Measurements from ENCODE around the gene PDCD1. TPM values are rescaled to one million over a fixed set of nuclear protein-coding genes. Genes with fewer than 3 reads are reported as not detected.

The PDCD1 gene
- total RNA-seq, 5 donors from 2014 or later (not counting 1 experiment from before 2014, with no cell fraction given) = 1.3 to 6.8 (median 5.2) TPM

- WGBS (ENCODE audit: insufficient coverage) = 91% methylated on average over 4 of the region's 11 CpGs
- DNase-seq = no peak
- Mint-ChIP-seq H3K9me3 (no peaks in the 10 kb centered on the region), H3K36me3 (no peaks in the 10 kb centered on the region), H3K4me3 (peak overlapping the region in 2 of 3 donors; percentile 67 to 75), H3K27ac (peak overlapping the region in 1 of 2 donors; percentile 83), H3K27me3 (peaks cover 0 to 2% of the 10 kb centered on the region in 2 donors), H3K4me1 (peaks cover 35 to 45% (median 38%) of the 10 kb centered on the region in 3 donors)
- POLR2A ChIA-PET = no interaction called here
- Histone ChIP-seq H3K27me3 (replicated peaks in 1 of 2; ENCODE audit: control insufficient read depth in 2 of 2, extremely low read depth in 1 of 2, insufficient read depth in 2 of 2, low read length in 1 of 2) (peaks cover 0 to 3% of the 10 kb centered on the region in 2 experiments), H3K9me3 (no peaks in the 10 kb centered on the region), H3K36me3 (ENCODE audit: control insufficient read depth in 2 of 2, extremely low read depth in 1 of 2, insufficient read depth in 1 of 2, low read length in 1 of 2) (no peaks in the 10 kb centered on the region), H3K4me3 (ENCODE audit: control insufficient read depth in 1 of 2, extremely low read depth in 1 of 2, low read length in 1 of 2) (no peak overlapping the region), H3K27ac (ENCODE audit: low read length) (no peak overlapping the region), H3K4me1 (ENCODE audit: control insufficient read depth in 1 of 2, extremely low read depth in 1 of 2, insufficient read depth in 2 of 2, low read length in 2 of 2) (peaks cover 11 to 34% of the 10 kb centered on the region in 2 experiments)
- CTCF ChIA-PET = no interaction called here
- ATAC-seq (replicated peaks in 1 of 4) = no peak
These were observed 16.7 kb downstream of the PDCD1 start for GRCh38 chr2:241842067-241842415.

DNA sequence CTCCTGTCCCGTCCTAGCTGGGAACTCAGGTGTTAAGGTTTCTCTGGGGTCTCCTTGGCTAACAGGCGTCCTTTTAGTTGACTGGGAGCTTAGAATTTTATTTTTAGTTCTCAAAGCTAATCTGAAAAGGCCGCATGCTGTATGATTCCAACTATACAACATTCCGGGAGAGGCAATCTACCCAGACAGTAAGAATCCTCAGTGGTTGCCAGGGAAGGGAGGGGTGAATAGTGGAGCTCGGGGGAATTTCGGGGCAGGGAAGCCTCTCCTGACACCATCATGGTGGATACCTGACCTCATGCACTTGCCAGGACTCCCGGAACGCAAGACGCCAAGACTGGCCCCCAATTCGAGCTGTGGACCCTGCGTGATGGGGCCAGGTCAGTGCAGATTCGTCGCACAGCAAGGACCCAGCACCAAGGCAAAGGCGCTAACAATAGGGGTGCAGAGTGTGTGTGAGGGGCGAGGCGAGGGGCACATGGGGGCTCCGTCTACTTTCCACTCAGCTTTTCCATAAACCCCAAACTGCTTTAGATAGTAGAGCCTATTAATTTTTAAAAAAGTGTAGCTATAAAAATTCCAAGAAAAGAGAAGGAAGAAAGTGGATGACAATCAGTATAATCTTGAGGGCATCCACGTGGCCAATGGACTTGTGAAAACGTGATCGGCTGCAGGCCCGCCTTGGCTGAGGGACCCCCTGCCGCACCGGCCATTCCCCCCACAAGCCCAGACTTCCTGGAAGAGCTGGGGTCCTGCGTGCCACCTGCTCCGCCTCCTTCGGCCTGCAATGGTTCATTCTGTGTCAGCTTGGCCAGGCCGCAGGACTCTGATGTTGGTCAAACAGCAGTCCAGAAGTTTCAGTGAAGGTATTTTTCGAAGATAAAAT lies 17.3 kb downstream of the PDCD1 start:
- ATAC-seq (replicated peaks in 1 of 4) = no peak
- Mint-ChIP-seq H3K27ac (peak overlapping the region in 1 of 2 donors; percentile 23), H3K4me1 (peaks cover 33 to 47% (median 35%) of the 10 kb centered on the region in 3 donors), H3K27me3 (no peaks in the 10 kb centered on the region), H3K4me3 (peak overlapping the region in 1 of 3 donors; percentile 75), H3K36me3 (no peaks in the 10 kb centered on the region), H3K9me3 (no peaks in the 10 kb centered on the region)
- no peak for DNase-seq
- H3K9me3 ChIP-seq = no peaks in the 10 kb centered on the region
- peaks cover 0 to 3% of the 10 kb centered on the region in 2 experiments for H3K27me3 ChIP-seq (replicated peaks in 1 of 2; ENCODE audit: control insufficient read depth in 2 of 2, extremely low read depth in 1 of 2, insufficient read depth in 2 of 2, low read length in 1 of 2)
- ChIA-PET POLR2A (no interaction called here), CTCF (interaction anchor here in 1 of 2 donors (0.6 to 0.7 kb wide), 3 partner anchors 61 to 982 kb away, joined by 3 to 4 read pairs (median 4); no protein-coding TSS in a partner anchor)
- no peaks in the 10 kb centered on the region for H3K36me3 ChIP-seq (ENCODE audit: control insufficient read depth in 2 of 2, extremely low read depth in 1 of 2, insufficient read depth in 1 of 2, low read length in 1 of 2)
- H3K4me3 ChIP-seq (ENCODE audit: control insufficient read depth in 1 of 2, extremely low read depth in 1 of 2, low read length in 1 of 2) = no peak overlapping the region
- WGBS (ENCODE audit: insufficient coverage) = 89% methylated on average over 16 of the region's 28 CpGs
- H3K4me1 ChIP-seq (ENCODE audit: control insufficient read depth in 1 of 2, extremely low read depth in 1 of 2, insufficient read depth in 2 of 2, low read length in 2 of 2) = peaks cover 11 to 33% of the 10 kb centered on the region in 2 experiments
- H3K27ac ChIP-seq (ENCODE audit: low read length) = no peak overlapping the region

GRCh38 chr2:241837197-241837965 lies 21.3 kb downstream of the PDCD1 start:
- ChIA-PET CTCF (no interaction called here), POLR2A (no interaction called here)
- H3K9me3 ChIP-seq = no peaks in the 10 kb centered on the region
- peaks cover 0 to 6% of the 10 kb centered on the region in 2 donors for H3K27me3 Mint-ChIP-seq
- no peaks in the 10 kb centered on the region for H3K36me3 Mint-ChIP-seq
- H3K36me3 ChIP-seq (ENCODE audit: control insufficient read depth in 2 of 2, extremely low read depth in 1 of 2, insufficient read depth in 1 of 2, low read length in 1 of 2) = no peaks in the 10 kb centered on the region
- H3K4me3 Mint-ChIP-seq = no peak overlapping the region
- no peak overlapping the region for H3K27ac ChIP-seq (ENCODE audit: low read length)
- peaks cover 2 to 22% (median 8%) of the 10 kb centered on the region in 3 donors for H3K4me1 Mint-ChIP-seq
- ATAC-seq (replicated peaks in 1 of 4) (no peak), DNase-seq (no peak)
- H3K4me3 ChIP-seq (ENCODE audit: control insufficient read depth in 1 of 2, extremely low read depth in 1 of 2, low read length in 1 of 2) = no peak overlapping the region
- no peak overlapping the region for H3K27ac Mint-ChIP-seq
- peaks cover 0 to under 1% of the 10 kb centered on the region in 2 experiments for H3K4me1 ChIP-seq (ENCODE audit: control insufficient read depth in 1 of 2, extremely low read depth in 1 of 2, insufficient read depth in 2 of 2, low read length in 2 of 2)
- H3K27me3 ChIP-seq (replicated peaks in 1 of 2; ENCODE audit: control insufficient read depth in 2 of 2, extremely low read depth in 1 of 2, insufficient read depth in 2 of 2, low read length in 1 of 2) = peaks cover 0 to 4% of the 10 kb centered on the region in 2 experiments
- 78% methylated on average over 6 of the region's 13 CpGs for WGBS (ENCODE audit: insufficient coverage)
- H3K9me3 Mint-ChIP-seq = no peaks in the 10 kb centered on the region

DNA sequence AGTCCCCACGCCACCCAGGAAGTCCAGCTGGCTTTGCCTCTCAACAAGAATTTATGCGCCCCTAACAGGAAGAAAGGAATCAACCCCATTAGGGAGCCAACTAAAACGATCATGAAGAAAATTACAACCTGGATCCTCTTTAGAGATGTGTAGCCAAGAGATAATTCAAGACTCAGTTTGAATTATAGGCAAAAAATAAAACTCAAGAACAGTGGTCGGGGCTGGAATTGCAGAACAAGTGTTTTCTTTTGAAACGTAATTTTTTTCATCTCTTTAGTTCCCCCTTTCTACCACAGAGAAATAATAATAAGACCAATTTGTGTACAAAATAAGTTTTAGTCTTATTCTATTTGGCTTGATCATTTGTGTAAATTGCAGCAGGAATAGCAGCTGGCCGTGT lies 22.4 kb downstream of the PDCD1 start:
- Mint-ChIP-seq H3K36me3 (no peaks in the 10 kb centered on the region), H3K9me3 (no peaks in the 10 kb centered on the region), H3K4me1 (peaks cover 2 to 21% (median 8%) of the 10 kb centered on the region in 3 donors), H3K27me3 (peaks cover 5 to 11% of the 10 kb centered on the region in 2 donors), H3K4me3 (no peak overlapping the region), H3K27ac (no peak overlapping the region)
- ChIA-PET POLR2A (no interaction called here), CTCF (interaction anchor here in 1 of 2 donors (0.6 kb wide), 1 partner anchor 37 kb away, joined by 3 read pairs; no protein-coding TSS in a partner anchor)
- WGBS (ENCODE audit: insufficient coverage) = no CpG with 5 or more reads among the region's 6 CpGs
- H3K4me3 ChIP-seq (ENCODE audit: control insufficient read depth in 1 of 2, extremely low read depth in 1 of 2, low read length in 1 of 2) = no peak overlapping the region
- H3K27me3 ChIP-seq (replicated peaks in 1 of 2; ENCODE audit: control insufficient read depth in 2 of 2, extremely low read depth in 1 of 2, insufficient read depth in 2 of 2, low read length in 1 of 2) = peaks cover 0 to 4% of the 10 kb centered on the region in 2 experiments
- no peaks in the 10 kb centered on the region for H3K4me1 ChIP-seq (ENCODE audit: control insufficient read depth in 1 of 2, extremely low read depth in 1 of 2, insufficient read depth in 2 of 2, low read length in 2 of 2)
- no peaks in the 10 kb centered on the region for H3K9me3 ChIP-seq
- ATAC-seq (replicated peaks in 1 of 4) (no peak), DNase-seq (no peak)
- H3K27ac ChIP-seq (ENCODE audit: low read length) = no peak overlapping the region
- no peaks in the 10 kb centered on the region for H3K36me3 ChIP-seq (ENCODE audit: control insufficient read depth in 2 of 2, extremely low read depth in 1 of 2, insufficient read depth in 1 of 2, low read length in 1 of 2)

DNA sequence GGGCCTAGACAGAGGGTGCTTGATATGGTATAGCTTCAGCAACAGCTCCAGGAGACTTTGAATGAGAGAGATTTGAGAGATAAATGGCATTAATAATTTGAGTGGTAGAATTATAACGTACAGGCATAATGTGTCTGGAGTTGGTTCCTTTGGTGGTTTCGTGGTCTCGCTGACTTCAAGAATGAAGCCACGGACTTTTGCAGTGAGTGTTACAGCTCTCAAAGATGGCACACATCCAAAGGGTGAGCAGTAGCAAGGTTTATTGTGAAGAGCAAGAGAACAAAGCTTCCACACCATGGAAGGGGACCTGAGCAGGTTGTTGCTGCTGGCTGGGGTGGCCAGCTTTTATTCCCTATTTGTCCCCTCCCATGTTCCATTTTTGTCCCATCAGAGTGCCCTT lies 23.1 kb downstream of the PDCD1 start:
- H3K9me3 ChIP-seq = no peaks in the 10 kb centered on the region
- 57% methylated on average over 4 of the region's 4 CpGs for WGBS (ENCODE audit: insufficient coverage)
- H3K9me3 Mint-ChIP-seq = no peaks in the 10 kb centered on the region
- H3K36me3 Mint-ChIP-seq = no peaks in the 10 kb centered on the region
- peaks cover 5 to 11% of the 10 kb centered on the region in 2 donors for H3K27me3 Mint-ChIP-seq
- H3K36me3 ChIP-seq (ENCODE audit: control insufficient read depth in 2 of 2, extremely low read depth in 1 of 2, insufficient read depth in 1 of 2, low read length in 1 of 2) = no peaks in the 10 kb centered on the region
- H3K27me3 ChIP-seq (replicated peaks in 1 of 2; ENCODE audit: control insufficient read depth in 2 of 2, extremely low read depth in 1 of 2, insufficient read depth in 2 of 2, low read length in 1 of 2) = peaks cover 0 to 4% of the 10 kb centered on the region in 2 experiments
- no peak for DNase-seq
- POLR2A ChIA-PET = interaction anchor here in 1 of 2 donors (0.6 kb wide), 1 partner anchor 83 kb away, joined by 3 read pairs; no protein-coding TSS in a partner anchor
- ATAC-seq (replicated peaks in 1 of 4) = no peak
- no peak overlapping the region for H3K4me3 ChIP-seq (ENCODE audit: control insufficient read depth in 1 of 2, extremely low read depth in 1 of 2, low read length in 1 of 2)
- no peaks in the 10 kb centered on the region for H3K4me1 ChIP-seq (ENCODE audit: control insufficient read depth in 1 of 2, extremely low read depth in 1 of 2, insufficient read depth in 2 of 2, low read length in 2 of 2)
- no peak overlapping the region for H3K4me3 Mint-ChIP-seq
- H3K27ac Mint-ChIP-seq = no peak overlapping the region
- peaks cover 2 to 21% (median 8%) of the 10 kb centered on the region in 3 donors for H3K4me1 Mint-ChIP-seq
- no peak overlapping the region for H3K27ac ChIP-seq (ENCODE audit: low read length)
- CTCF ChIA-PET = no interaction called here

- 89% methylated on average over 8 of the region's 10 CpGs for WGBS (ENCODE audit: insufficient coverage)
- ChIA-PET CTCF (no interaction called here), POLR2A (no interaction called here)
- Mint-ChIP-seq H3K36me3 (no peaks in the 10 kb centered on the region), H3K27ac (no peak overlapping the region), H3K4me1 (peaks cover 2 to 21% (median 8%) of the 10 kb centered on the region in 3 donors), H3K27me3 (peaks cover 5 to 11% of the 10 kb centered on the region in 2 donors), H3K4me3 (no peak overlapping the region), H3K9me3 (no peaks in the 10 kb centered on the region)
- DNase-seq = no peak
- H3K4me1 ChIP-seq (ENCODE audit: control insufficient read depth in 1 of 2, extremely low read depth in 1 of 2, insufficient read depth in 2 of 2, low read length in 2 of 2) = no peaks in the 10 kb centered on the region
- no peak overlapping the region for H3K27ac ChIP-seq (ENCODE audit: low read length)
- H3K36me3 ChIP-seq (ENCODE audit: control insufficient read depth in 2 of 2, extremely low read depth in 1 of 2, insufficient read depth in 1 of 2, low read length in 1 of 2) = no peaks in the 10 kb centered on the region
- H3K9me3 ChIP-seq = no peaks in the 10 kb centered on the region
- H3K27me3 ChIP-seq (replicated peaks in 1 of 2; ENCODE audit: control insufficient read depth in 2 of 2, extremely low read depth in 1 of 2, insufficient read depth in 2 of 2, low read length in 1 of 2) = peaks cover 0 to 4% of the 10 kb centered on the region in 2 experiments
- no peak overlapping the region for H3K4me3 ChIP-seq (ENCODE audit: control insufficient read depth in 1 of 2, extremely low read depth in 1 of 2, low read length in 1 of 2)
- no peak for ATAC-seq (replicated peaks in 1 of 4)
These were observed 24.0 kb downstream of the PDCD1 start for GRCh38 chr2:241834527-241835210.
